IPS DF 6.9 (cell line): ENCODE data around the gene GTF2H3.

Experiments used
- DNase-seq: peaks from one replicate; pipeline ENCODE4 v3.0.0-alpha.2; 2013; ENCODE audit warnings: low read depth, low spot score
- H3K27ac ChIP-seq: one replicate; pipeline ENCODE4 v1.5.1; 2013; ENCODE audit warnings: low read length, control low read depth
- H3K27me3 ChIP-seq: 2 replicates; pipeline ENCODE4 v1.6.1; 2013; ENCODE audit warnings: mild to moderate bottlenecking, low read length; ENCODE audit not compliant: control insufficient read depth, insufficient read depth
- H3K36me3 ChIP-seq: 2 replicates; pipeline ENCODE4 v1.6.1; 2013; ENCODE audit warnings: low read length; ENCODE audit not compliant: control insufficient read depth, insufficient read depth
- H3K4me1 ChIP-seq: 2 replicates; pipeline ENCODE4 v1.6.1; 2013; ENCODE audit warnings: low read length; ENCODE audit not compliant: control insufficient read depth, insufficient read depth
- H3K4me3 ChIP-seq: 2 replicates; pipeline ENCODE4 v1.5.1; 2013; ENCODE audit warnings: mild to moderate bottlenecking, low read length
- H3K9me3 ChIP-seq: 2 replicates; pipeline ENCODE4 v1.6.1; 2013; ENCODE audit warnings: low read length, inconsistent platforms; ENCODE audit not compliant: control insufficient read depth, insufficient read depth
- WGBS: extraction: QIAGEN DNeasy Blood & Tissue Kit; methylation state at CpG from one replicate; pipeline ENCODE4 v1.1.7; 2013; ENCODE audit warnings: mixed read lengths, missing lambda C conversion rate; ENCODE audit not compliant: insufficient read length, insufficient coverage; 5-methylcytosine and 5-hydroxymethylcytosine counted together

Gene GTF2H3

DNA sequence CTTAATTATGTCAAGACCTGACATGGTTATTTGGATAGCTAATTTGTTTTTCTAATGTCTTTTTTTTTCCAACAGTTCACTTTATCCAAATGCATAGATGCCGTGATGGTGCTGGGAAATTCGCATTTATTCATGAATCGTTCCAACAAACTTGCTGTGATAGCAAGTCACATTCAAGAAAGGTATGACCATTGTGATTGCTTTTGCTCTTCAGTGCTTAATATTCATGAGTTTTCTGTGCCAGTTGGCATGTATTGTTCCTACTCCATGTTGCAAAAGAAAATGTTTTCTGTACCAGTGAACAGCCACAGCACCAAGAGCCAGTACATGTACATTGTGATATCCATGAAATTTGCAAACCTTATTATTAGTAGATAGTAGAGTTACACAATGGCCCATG lies 11.8 kb downstream of the GTF2H3 start:
- H3K36me3 ChIP-seq, result peaks cover 10% of the 10 kb centered on the region
- no CpG with 5 or more reads among the region's 3 CpGs for WGBS

DNA sequence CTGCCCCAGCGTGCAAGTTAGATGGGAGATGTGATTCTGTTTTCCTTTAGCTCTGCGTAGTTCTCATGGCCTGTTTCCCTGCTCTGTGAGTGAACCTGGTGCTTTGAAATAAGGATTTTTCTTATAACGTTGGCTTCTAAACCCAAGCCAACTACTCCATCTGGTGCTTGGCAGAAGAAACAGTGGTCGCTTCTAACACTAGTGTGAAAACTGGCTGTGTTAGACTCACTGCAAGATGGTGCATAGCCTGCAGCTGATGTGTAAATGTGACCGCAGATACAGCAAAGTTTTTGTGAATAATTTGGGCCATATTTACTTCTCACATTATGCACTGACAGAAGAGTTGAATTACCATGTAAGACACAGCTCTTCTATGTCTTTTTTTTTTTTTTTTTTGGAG lies 12.2 kb downstream of the GTF2H3 start:
- Histone ChIP-seq H3K4me1 (no peaks in the 10 kb centered on the region), H3K4me3 (no peak overlapping the region), H3K27me3 (no peaks in the 10 kb centered on the region), H3K27ac (no peak overlapping the region), H3K9me3 (no peaks in the 10 kb centered on the region), H3K36me3 (peaks cover 10% of the 10 kb centered on the region)
- DNase-seq, result no peak
- no CpG with 5 or more reads among the region's 5 CpGs for WGBS

More for the DNA sequence above, 11.8 kb downstream of the GTF2H3 start:
- no peak overlapping the region for H3K4me3 ChIP-seq
- no peak for DNase-seq
- H3K9me3 ChIP-seq, result no peaks in the 10 kb centered on the region
- no peaks in the 10 kb centered on the region for H3K4me1 ChIP-seq
- H3K27me3 ChIP-seq, result no peaks in the 10 kb centered on the region
- H3K27ac ChIP-seq, result no peak overlapping the region

DNA sequence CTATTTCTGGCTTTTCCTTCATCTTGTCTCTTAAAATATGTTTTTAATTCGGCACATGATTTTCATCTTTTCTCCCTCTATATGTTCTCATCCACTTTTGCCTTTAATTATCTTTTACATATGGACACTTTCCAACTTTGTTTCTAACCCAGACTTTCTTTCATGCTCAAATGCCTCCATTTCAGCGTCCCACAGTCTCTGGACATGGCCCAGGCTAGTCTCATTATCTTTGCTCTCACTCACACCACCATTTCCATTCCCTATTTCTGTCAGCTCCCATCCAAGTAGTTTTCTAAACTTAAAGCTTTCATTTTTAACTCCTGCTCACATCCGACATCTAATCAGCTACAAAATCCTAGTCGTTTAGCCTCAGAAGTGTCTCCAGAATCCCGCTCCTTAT lies 14.8 kb downstream of the GTF2H3 start:
- H3K4me3 ChIP-seq, result no peak overlapping the region
- no peaks in the 10 kb centered on the region for H3K4me1 ChIP-seq
- no peaks in the 10 kb centered on the region for H3K27me3 ChIP-seq
- WGBS, result 100% methylated on average over 2 of the region's 5 CpGs
- no peak overlapping the region for H3K27ac ChIP-seq
- H3K36me3 ChIP-seq, result peaks cover 10% of the 10 kb centered on the region
- no peaks in the 10 kb centered on the region for H3K9me3 ChIP-seq
- no peak for DNase-seq

DNA sequence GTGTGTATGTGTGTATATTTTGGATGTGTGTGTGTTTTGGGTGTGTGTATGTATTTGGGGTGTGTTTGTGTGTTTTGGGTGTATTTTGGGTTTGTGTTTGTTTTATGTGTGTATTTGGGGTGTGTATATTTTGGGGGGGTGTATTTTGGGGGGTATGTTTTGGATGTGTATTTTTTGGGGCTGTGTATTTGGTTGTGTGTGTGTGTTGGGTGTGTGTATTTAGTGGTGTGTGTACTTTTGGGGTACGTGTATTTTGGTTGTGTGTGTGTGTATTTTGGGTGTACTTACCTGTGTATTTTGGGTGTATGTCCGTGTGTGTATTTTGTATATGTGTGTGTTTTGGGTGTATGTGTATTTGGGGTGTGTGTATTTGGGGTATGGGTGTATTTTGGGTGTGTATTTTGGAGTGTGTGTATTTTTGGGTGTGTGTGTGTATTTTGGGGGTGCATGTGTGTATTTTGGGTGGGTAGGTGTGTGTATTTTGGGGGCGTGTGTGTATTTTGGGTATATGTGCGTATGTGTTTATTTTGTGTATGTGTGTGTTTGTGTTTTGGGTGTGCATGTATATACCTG lies 20.6 kb downstream of the GTF2H3 start:
- no peak for DNase-seq
- Histone ChIP-seq H3K27me3 (no peaks in the 10 kb centered on the region), H3K4me1 (no peaks in the 10 kb centered on the region), H3K4me3 (no peak overlapping the region), H3K27ac (no peak overlapping the region), H3K9me3 (no peaks in the 10 kb centered on the region), H3K36me3 (peaks cover 3% of the 10 kb centered on the region)
- 100% methylated on average over 4 of the region's 4 CpGs for WGBS

DNA sequence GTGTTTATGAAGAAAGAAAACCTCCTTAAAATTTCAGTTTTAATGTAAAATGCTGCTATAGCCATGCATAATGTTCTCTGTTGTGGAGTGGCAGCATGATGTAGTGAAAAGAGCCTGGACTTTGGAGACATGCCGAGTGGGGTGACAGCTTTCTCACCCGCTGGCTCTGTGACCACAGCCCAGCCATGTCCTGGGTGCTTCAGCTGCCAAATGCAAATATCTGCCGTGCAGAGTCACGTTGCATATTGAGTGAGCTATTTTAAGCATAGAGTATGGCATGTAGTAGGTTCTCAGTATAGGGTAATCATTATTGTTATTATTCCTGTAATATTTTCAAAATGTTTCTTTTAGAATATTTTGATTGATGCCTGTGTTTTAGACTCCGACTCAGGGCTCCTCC lies 21.8 kb downstream of the GTF2H3 start:
- Histone ChIP-seq H3K27me3 (no peaks in the 10 kb centered on the region), H3K4me3 (no peak overlapping the region), H3K4me1 (no peaks in the 10 kb centered on the region), H3K36me3 (no peaks in the 10 kb centered on the region; the same call in 1 of the 2 replicates), H3K27ac (no peak overlapping the region), H3K9me3 (no peaks in the 10 kb centered on the region)
- no CpG with 5 or more reads among the region's 5 CpGs for WGBS
- no peak for DNase-seq

DNA sequence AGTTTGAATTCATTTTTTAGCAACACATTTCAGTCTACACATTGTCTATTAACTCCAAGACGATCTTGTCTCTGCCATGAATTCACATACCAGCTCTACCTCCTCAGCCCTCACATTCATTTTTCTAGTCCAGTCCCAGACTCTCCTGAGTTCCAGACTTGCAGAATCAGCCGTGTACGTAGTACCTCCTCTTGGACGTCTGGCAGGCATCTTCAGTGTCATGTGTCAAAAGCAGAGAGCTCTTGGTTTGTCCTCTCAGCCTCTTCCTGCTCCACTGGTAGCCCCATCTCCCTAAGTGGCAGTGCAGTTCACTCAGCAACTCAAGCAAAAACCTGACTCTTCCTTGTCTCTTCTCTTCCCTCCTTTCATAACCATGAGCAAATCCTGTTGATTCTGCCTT lies 22.8 kb downstream of the GTF2H3 start:
- Histone ChIP-seq H3K4me3 (no peak overlapping the region), H3K4me1 (no peaks in the 10 kb centered on the region), H3K36me3 (no peaks in the 10 kb centered on the region; the same call in 1 of the 2 replicates), H3K9me3 (no peaks in the 10 kb centered on the region), H3K27ac (no peak overlapping the region), H3K27me3 (no peaks in the 10 kb centered on the region)
- WGBS, result no CpG with 5 or more reads among the region's 4 CpGs
- no peak for DNase-seq

DNA sequence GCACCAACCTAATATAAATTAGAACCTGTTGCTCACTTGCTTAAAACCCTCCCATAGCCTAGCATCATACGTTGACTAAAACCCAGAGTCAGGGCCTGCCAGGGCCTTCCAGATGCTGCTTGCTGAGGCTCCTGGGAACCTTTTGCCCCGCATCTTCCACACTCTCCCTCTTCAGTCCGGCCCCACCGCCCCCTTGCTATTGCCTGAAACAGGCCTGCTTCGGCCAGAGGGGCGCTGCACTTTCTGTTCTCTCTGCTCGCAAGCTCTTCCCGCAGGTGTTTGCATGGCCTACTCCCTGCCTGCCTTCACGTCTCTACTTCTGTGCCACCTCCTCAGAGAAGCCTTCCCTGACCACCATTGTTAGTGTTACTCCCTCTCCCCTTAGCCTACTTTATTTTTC lies 23.6 kb downstream of the GTF2H3 start:
- Histone ChIP-seq H3K27ac (no peak overlapping the region), H3K27me3 (no peaks in the 10 kb centered on the region), H3K9me3 (no peaks in the 10 kb centered on the region), H3K4me1 (no peaks in the 10 kb centered on the region), H3K36me3 (no peaks in the 10 kb centered on the region; the same call in 1 of the 2 replicates), H3K4me3 (no peak overlapping the region)
- DNase-seq, result no peak
- no CpG with 5 or more reads among the region's 9 CpGs for WGBS

DNA sequence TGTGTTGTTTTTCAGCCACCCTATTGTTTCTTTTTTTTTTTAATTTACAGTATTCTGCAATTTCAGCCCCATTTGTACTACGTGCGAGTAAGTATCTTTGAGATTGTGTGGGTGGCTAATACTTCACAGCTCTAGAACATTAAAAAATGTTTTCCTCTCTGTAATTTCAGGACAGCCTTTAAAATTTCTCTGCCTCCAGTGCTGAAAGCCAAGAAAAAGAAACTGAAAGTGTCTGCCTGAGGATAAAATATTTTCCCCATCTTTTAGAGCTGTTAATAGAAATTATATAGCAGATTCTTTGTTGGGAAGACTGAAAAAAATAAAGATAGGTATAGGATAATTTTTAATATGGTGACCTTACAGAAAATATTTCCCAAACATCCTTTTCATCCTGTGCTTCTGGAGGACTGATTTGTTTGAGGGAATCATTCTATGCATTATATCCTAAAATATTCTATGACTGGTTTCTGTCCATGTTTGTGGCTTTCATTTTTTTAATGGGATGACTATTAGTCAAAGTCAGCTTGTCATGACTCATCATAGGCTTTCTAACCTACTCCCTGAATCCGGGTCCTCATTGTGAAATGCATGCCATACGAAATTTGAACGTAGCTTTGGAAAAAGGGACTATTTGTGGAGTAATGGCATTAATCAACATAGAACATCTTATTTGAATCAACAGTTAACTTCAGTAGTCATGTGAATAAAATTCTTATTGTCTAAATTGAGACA lies 26.5 kb downstream of the GTF2H3 start:
- H3K27ac ChIP-seq, result no peak overlapping the region
- H3K27me3 ChIP-seq, result no peaks in the 10 kb centered on the region
- no peaks in the 10 kb centered on the region for H3K9me3 ChIP-seq
- no peak overlapping the region for H3K4me3 ChIP-seq
- DNase-seq, result no peak
- H3K36me3 ChIP-seq, result no peaks in the 10 kb centered on the region; the same call in 1 of the 2 replicates
- WGBS, result no CpG with 5 or more reads among the region's 5 CpGs
- no peaks in the 10 kb centered on the region for H3K4me1 ChIP-seq

DNA sequence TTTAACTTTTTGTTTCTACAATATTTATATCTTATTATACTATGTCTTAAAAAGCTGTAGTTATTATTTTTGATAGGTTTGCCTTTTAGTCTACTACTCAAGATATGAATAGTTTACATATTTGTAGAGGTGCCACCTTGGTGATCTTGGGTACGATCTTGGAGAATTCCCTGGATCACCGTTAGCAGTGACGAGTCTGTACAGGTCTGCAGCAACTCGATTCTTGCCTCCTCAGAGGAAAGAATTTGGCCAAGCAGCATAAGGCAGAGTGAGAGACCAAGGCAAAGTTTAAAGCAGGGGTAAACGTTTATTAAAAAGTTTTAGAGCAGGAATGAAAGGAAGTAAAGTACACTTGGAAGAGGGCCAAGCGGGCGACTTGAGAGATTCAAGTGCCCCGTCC lies 34.1 kb downstream of the GTF2H3 start:
- H3K4me1 ChIP-seq, result no peaks in the 10 kb centered on the region; the same call in 1 of the 2 replicates
- no CpG with 5 or more reads among the region's 8 CpGs for WGBS
- H3K9me3 ChIP-seq, result no peaks in the 10 kb centered on the region
- no peaks in the 10 kb centered on the region for H3K27me3 ChIP-seq
- H3K27ac ChIP-seq, result no peak overlapping the region
- no peak for DNase-seq
- H3K4me3 ChIP-seq, result no peak overlapping the region
- H3K36me3 ChIP-seq, result no peaks in the 10 kb centered on the region

DNA sequence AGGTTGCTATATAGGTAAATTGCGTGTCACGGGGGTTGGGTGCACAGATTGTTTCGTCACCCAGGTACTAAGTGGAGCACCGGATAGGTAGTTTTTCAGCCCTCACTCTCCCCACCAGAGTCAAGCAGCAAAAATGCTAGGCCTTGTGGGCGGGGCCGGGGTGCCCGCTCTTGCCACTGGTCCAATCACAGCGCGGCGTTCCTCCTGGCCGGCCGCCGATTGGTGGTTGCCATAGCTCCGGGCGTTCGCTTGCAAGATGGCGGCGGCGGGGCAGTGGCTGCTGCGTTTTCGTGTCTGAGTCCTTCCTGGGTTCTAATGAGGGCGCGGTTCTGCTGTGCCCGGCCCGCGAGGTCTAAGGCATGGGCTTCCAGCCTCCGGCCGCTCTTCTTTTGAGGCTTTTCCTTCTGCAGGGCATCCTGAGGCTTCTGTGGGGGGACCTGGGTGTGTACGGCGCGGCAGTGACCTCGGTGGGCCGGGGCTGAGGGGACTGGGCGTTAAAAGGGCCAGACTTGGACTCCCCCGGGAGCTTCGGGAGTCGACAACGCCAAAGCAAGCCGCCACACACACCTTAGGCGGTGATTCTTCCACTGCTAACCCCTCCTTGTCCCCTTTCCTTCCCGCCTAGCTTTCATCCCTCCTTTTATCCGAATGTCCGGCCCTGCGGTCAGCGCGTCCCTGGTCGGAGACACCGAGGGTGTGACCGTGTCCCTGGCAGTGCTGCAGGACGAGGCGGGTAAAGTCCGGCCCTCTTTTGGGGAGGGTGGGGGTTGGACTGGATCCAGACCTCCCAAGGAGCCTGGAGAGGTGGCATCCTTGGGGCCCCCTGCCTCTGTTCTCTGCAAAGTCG lies 37.5 kb downstream of the GTF2H3 start, which contains the start of gene TCTN2:
TCTN2 (plus strand) TSS at position 232 of the 847 bp plus-strand sequence; CDS start at position 360, 128 bp downstream.
- Histone ChIP-seq H3K27me3 (no peaks in the 10 kb centered on the region), H3K4me3 (peak within 1 kb of the TSS; percentile 81), H3K4me1 (no peaks in the 10 kb centered on the region; the same call in 1 of the 2 replicates), H3K36me3 (no peaks in the 10 kb centered on the region), H3K27ac (no peak within 1 kb of the TSS), H3K9me3 (no peaks in the 10 kb centered on the region)
- peak; percentile 79 for DNase-seq
- no CpG with 5 or more reads among the region's 53 CpGs for WGBS
